Endometrium (tissue), 2 donors: Measurements from ENCODE around the gene BRINP3.

Experiments
- FAIRE-seq: peaks from 2 replicates; lab custom pipeline; 2012; peaks lifted over from hg19 to GRCh38; lab: Jason Lieb, UNC
- donor health status: control.
- donor health status: control.

BRINP3 gene

GRCh38 chr1:190104961-190105360 lies 372.7 kb downstream of the BRINP3 start:
- FAIRE-seq = no peak

- no peak for FAIRE-seq
Observed at GRCh38 chr1:190102757-190103326, 374.8 kb downstream of the BRINP3 start.

- no peak for FAIRE-seq
Observed at GRCh38 chr1:190101756-190102155, 375.9 kb downstream of the BRINP3 start.

GRCh38 chr1:190098756-190099155 lies 378.9 kb downstream of the BRINP3 start:
- FAIRE-seq = no peak

GRCh38 chr1:190098107-190098506 lies 379.6 kb downstream of the BRINP3 start:
- no peak for FAIRE-seq

- no peak for FAIRE-seq
Observed at GRCh38 chr1:190095596-190095995, 382.1 kb downstream of the BRINP3 start.

- no peak for FAIRE-seq
Observed at GRCh38 chr1:190084552-190084951, 393.1 kb downstream of the BRINP3 start.

GRCh38 chr1:190068304-190068703 lies 409.4 kb downstream of the BRINP3 start:
- FAIRE-seq = no peak

GRCh38 chr1:190067592-190067991 lies 410.1 kb downstream of the BRINP3 start:
- no peak for FAIRE-seq

GRCh38 chr1:190066011-190066410 lies 411.7 kb downstream of the BRINP3 start:
- FAIRE-seq = no peak

GRCh38 chr1:190049314-190049713 lies 428.4 kb downstream of the BRINP3 start:
- FAIRE-seq = no peak
